ENCODE data around the gene SNX1. TPM values are rescaled to one million over a fixed set of nuclear protein-coding genes. Genes with fewer than 3 reads are reported as not detected.

SNX1 gene
- total and polyA plus RNA-seq, 10 of the 15 experiments (the other 5 are each of a cell fraction or from before 2014, with no cell fraction given) = 17.8 to 115 (median 96.3) TPM

GRCh38 chr15:64163659-64164362, 68.0 kb downstream of the SNX1 start:
- ChIA-PET CTCF (interaction anchor here (0.8 to 3.6 kb wide), 14 partner anchors 10 to 564 kb away, joined by 3 to 34 read pairs (median 5); partner anchors contain the start of genes CIAO2A, CSNK1G1 and TRIP4), POLR2A (interaction anchor here (0.6 to 3.4 kb wide), 10 partner anchors 9 to 589 kb away, joined by 3 to 32 read pairs (median 4); partner anchors contain the start of genes CIAO2A, CSNK1G1, SNX1 and SNX22), RAD21 (ENCODE audit: unreplicated experiment) (interaction anchor here (0.7 to 2.6 kb wide), 11 partner anchors 11 to 564 kb away, joined by 3 to 14 read pairs (median 6); partner anchors contain the start of genes CIAO2A, CSNK1G1, SNX22 and TRIP4), SMC1A (ENCODE audit: uncharacterized antibody, unreplicated experiment) (interaction anchor here (0.6 to 3.3 kb wide), 18 partner anchors 11 to 868 kb away, joined by 3 to 19 read pairs (median 3); partner anchors contain the start of gene TRIP4)
- peak overlapping the region; percentile 82 for H3K4me2 ChIP-seq (ENCODE audit: control insufficient read depth, insufficient read depth)
- no peak for DNase-seq (ENCODE audit: low read depth, low spot score)
- intact Hi-C loops (cut with micrococcal nuclease; ENCODE audit: unreplicated experiment) = loop anchor here (1.0 to 5.0 kb wide), 3 partner anchors 193 to 731 kb away; partner anchors contain the start of genes CSNK1G1 and TRIP4
- peaks cover 36% of the 10 kb centered on the region for H3K79me2 ChIP-seq (ENCODE audit: control insufficient read depth, insufficient read depth, low read length)
- BruUV-seq (replicated peaks) = TSS peak; percentile 90
- H4K20me1 ChIP-seq (ENCODE audit: control insufficient read depth, insufficient read depth) = peaks cover 1% of the 10 kb centered on the region; the same call in 1 of the 2 replicates
- FAIRE-seq = peak; percentile 44
- WGBS (ENCODE audit: insufficient coverage, insufficient replicate concordance, low lambda C conversion rate, missing lambda C conversion rate) = 11% methylated on average over 14 of the region's 14 CpGs
- peaks cover 5 to 12% of the 10 kb centered on the region in 2 experiments; a peak in 2 of 4 replicates for H3K36me3 ChIP-seq (ENCODE audit: control insufficient read depth in 2 of 2, insufficient read depth in 2 of 2, low read length in 1 of 2)
- H3K27me3 ChIP-seq (replicated peaks in 1 of 2; ENCODE audit: control insufficient read depth in 2 of 2, insufficient read depth in 2 of 2, low read length in 1 of 2) = no peaks in the 10 kb centered on the region
- no peaks in the 10 kb centered on the region for H3K9me3 ChIP-seq (replicated peaks; ENCODE audit: control insufficient read depth, insufficient read depth, low read length)
- peak; percentile 6 for ATAC-seq
- peak overlapping the region; percentile 53; the same call in 1 of the 2 replicates for H3K4me3 ChIP-seq
- peaks cover 23% of the 10 kb centered on the region for H3K4me1 ChIP-seq (ENCODE audit: control insufficient read depth, insufficient read depth, low read length)
- in situ Hi-C loops (cut with MboI) = no loop called here
- peak overlapping the region; percentile 81 for H3K27ac ChIP-seq (ENCODE audit: control insufficient read depth, insufficient read depth)
- peak overlapping the region; percentile 57 for H3K9ac ChIP-seq (ENCODE audit: control insufficient read depth, insufficient read depth, low read length)
- H2AFZ ChIP-seq (ENCODE audit: control insufficient read depth, low read depth, low read length) = peak overlapping the region; percentile 97
- TF ChIP-seq BMI1 (IDR thresholded peaks at IDR 0.05; ENCODE audit: borderline replicate concordance) (no peak), DPF2 (IDR thresholded peaks at IDR 0.05) (no peak), BRCA1 (IDR thresholded peaks at IDR 0.05; ENCODE audit: low read depth, low read length) (no peak), NBN (IDR thresholded peaks at IDR 0.05) (0 out of 2 replicates have a peak, but pooled peaks have one; percentile 84), PML (IDR thresholded peaks at IDR 0.05; ENCODE audit: low read length) (no peak), MLLT1 (IDR thresholded peaks at IDR 0.05) (peak; percentile 86; the same call in 1 of the 2 replicates), POU2F2 (IDR thresholded peaks at IDR 0.05; ENCODE audit: borderline replicate concordance, low read depth, low read length) (no peak), IRF4 (IDR thresholded peaks at IDR 0.05; ENCODE audit: low read depth, low read length) (no peak), SKIL (IDR thresholded peaks at IDR 0.05; ENCODE audit: low read depth, poor library complexity, severe bottlenecking) (no peak), MXI1 (IDR thresholded peaks at IDR 0.05; ENCODE audit: low read depth, low read length) (no peak), RCOR1 (conservative IDR thresholded peaks at IDR 0.05; ENCODE audit: low read depth, low read length) (no peak), IRF5 (IDR thresholded peaks at IDR 0.05; ENCODE audit: borderline replicate concordance) (no peak), RELB (IDR thresholded peaks at IDR 0.05; ENCODE audit: low read depth) (0 out of 2 replicates have a peak, but pooled peaks have one; percentile 4), ZZZ3 (IDR thresholded peaks at IDR 0.05; ENCODE audit: control insufficient read depth, insufficient read length, low read depth) (no peak), NFXL1 (IDR thresholded peaks at IDR 0.05; ENCODE audit: borderline replicate concordance) (no peak), CHD2 (IDR thresholded peaks at IDR 0.05; ENCODE audit: borderline replicate concordance, low read depth, low read length) (no peak), STAT1 (conservative IDR thresholded peaks at IDR 0.05) (0 out of 2 replicates have a peak, but pooled peaks have one; percentile 7)

Data from GM12878 (cell line).